Spinal cord (tissue), 10 donors: Measurements from ENCODE around the gene ZNF281. TPM values are rescaled to one million over a fixed set of nuclear protein-coding genes. Genes with fewer than 3 reads are reported as not detected.
"Not testable (repeated sequence)": the region's sequence is repeated elsewhere in the genome, so short reads cannot be mapped to it uniquely, and the experiment has no call there.

Experiments used
- DNase-seq, 6 donors: peaks; one replicate each; pipeline versions ENCODE4 v3.0.0 to v3.0.0-alpha.2; 2013 to 2015; ENCODE audit warnings: low spot score in 6 of 6, low read depth in 4 of 6
- H3K27ac ChIP-seq: one replicate; pipeline ENCODE4 v1.5.1; 2013; ENCODE audit warnings: low read depth, low read length, control low read depth
- H3K27me3 ChIP-seq: one replicate; pipeline ENCODE4 v1.6.1; 2013; ENCODE audit warnings: low read length; ENCODE audit not compliant: control insufficient read depth, insufficient read depth
- H3K36me3 ChIP-seq: one replicate; pipeline ENCODE4 v1.6.1; 2013; ENCODE audit warnings: low read length; ENCODE audit not compliant: control insufficient read depth, insufficient read depth
- H3K4me1 ChIP-seq: one replicate; pipeline ENCODE4 v1.6.1; 2013; ENCODE audit warnings: low read length; ENCODE audit not compliant: control insufficient read depth, insufficient read depth
- H3K4me3 ChIP-seq: one replicate; pipeline ENCODE4 v1.5.1; 2013; ENCODE audit warnings: low read depth, low read length, control low read depth
- H3K9me3 ChIP-seq: one replicate; pipeline ENCODE4 v1.6.1; 2013; ENCODE audit warnings: low read length; ENCODE audit not compliant: control insufficient read depth, insufficient read depth
- WGBS: methylation state at CpG from one replicate; pipeline ENCODE4 v1.1.5; 2013; ENCODE audit warnings: missing lambda C conversion rate; ENCODE audit not compliant: insufficient coverage; 5-methylcytosine and 5-hydroxymethylcytosine counted together
- polyA plus RNA-seq, 2 donors: library from polyadenylated mRNA; unstranded; fragments of 120-200 nt; gene quantifications; one replicate each; pipeline ENCODE4 v1.2.1, GENCODE V29; 2013; ENCODE audit not compliant: insufficient read length in 2 of 2
- total RNA-seq, 2 donors: library from RNA; depleted of rRNA in 1 of 2; stranded (reverse); fragments of 120-200 nt in 1 of 2; fragments of >200 nt in 1 of 2; gene quantifications; one replicate each; pipeline versions ENCODE4 v1.2.3 to v1.2.4, GENCODE V29; 2013 to 2014
- donor health status: healthy.

ZNF281 gene
- total and polyA plus RNA-seq, 4 donors: 15.9 to 27.5 (median 20.3) TPM

DNA sequence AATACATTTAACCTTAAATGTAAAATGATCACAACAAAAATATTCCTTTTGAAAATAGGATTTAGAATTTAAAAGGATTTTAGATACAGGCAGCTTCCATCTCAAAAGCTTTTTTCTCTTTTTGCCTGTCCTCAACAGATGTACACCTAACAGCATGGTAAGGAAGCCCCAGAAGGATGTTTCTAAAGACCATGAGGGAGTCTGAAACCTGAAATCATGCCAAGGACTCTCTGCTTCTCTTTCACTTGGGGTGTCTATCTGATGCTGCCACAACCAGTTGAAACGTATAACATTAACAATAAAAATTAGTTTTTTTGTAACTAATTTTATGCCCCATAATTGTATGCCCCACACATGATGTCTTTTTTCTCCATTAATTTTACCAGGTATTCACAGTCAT lies 5.4 kb upstream of the ZNF281 start:
- DNase-seq: no peak
- no peaks in the 10 kb centered on the region for H3K4me1 ChIP-seq
- H3K36me3 ChIP-seq: no peaks in the 10 kb centered on the region
- no peak overlapping the region for H3K4me3 ChIP-seq
- H3K27me3 ChIP-seq: peaks cover 4% of the 10 kb centered on the region
- no peak overlapping the region for H3K27ac ChIP-seq
- no CpG with 5 or more reads among the region's 1 CpG for WGBS
- peaks cover 2% of the 10 kb centered on the region for H3K9me3 ChIP-seq

DNA sequence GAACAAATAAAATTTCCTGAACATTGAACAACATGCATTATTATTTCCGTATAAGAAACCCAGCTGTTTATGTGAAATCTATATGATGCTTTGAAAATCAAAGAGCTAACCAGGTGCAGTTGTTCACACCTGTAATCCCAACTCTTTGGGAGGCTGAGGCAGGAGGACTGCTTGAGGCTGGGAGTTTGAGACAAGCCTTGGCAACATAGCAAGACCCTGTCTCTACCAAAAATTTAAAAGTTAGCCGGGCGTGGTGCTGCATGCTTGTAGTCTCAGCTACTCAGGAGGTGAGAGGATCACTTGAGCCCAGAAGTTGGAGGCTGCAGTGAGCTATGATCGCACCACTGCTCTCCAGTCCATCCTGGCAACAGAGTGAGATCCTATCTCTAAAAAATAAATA lies 4.8 kb upstream of the ZNF281 start:
- no peak for DNase-seq
- no peaks in the 10 kb centered on the region for H3K4me1 ChIP-seq
- H3K27me3 ChIP-seq: peaks cover 4% of the 10 kb centered on the region
- no peak overlapping the region for H3K4me3 ChIP-seq
- WGBS: 80% methylated on average over 1 of the region's 4 CpGs
- peaks cover 2% of the 10 kb centered on the region for H3K9me3 ChIP-seq
- H3K27ac ChIP-seq: no peak overlapping the region
- no peaks in the 10 kb centered on the region for H3K36me3 ChIP-seq

DNA sequence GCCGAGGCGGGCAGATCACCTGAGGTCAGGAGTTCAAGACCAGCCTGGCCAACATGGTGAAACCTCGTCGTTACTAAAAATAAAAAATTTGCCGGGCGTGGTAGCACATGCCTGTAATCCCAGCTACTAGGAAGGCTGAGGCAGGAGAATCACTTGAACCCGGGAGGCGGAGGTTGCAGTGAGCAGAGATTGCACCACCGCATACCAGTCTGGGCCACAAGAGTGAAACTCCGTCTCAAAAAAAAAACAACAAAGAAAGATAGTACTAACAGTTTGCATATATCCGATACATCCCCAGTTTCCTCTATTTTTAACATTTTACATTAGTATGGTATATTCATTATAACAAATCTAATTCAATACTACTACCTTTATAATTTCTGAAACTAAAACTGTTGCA lies 3.9 kb upstream of the ZNF281 start:
- not testable (repeated sequence) for H3K27ac ChIP-seq, H3K27me3 ChIP-seq, H3K4me3 ChIP-seq, H3K4me1 ChIP-seq, H3K36me3 ChIP-seq, H3K9me3 ChIP-seq, DNase-seq
- 89% methylated on average over 7 of the region's 11 CpGs for WGBS

DNA sequence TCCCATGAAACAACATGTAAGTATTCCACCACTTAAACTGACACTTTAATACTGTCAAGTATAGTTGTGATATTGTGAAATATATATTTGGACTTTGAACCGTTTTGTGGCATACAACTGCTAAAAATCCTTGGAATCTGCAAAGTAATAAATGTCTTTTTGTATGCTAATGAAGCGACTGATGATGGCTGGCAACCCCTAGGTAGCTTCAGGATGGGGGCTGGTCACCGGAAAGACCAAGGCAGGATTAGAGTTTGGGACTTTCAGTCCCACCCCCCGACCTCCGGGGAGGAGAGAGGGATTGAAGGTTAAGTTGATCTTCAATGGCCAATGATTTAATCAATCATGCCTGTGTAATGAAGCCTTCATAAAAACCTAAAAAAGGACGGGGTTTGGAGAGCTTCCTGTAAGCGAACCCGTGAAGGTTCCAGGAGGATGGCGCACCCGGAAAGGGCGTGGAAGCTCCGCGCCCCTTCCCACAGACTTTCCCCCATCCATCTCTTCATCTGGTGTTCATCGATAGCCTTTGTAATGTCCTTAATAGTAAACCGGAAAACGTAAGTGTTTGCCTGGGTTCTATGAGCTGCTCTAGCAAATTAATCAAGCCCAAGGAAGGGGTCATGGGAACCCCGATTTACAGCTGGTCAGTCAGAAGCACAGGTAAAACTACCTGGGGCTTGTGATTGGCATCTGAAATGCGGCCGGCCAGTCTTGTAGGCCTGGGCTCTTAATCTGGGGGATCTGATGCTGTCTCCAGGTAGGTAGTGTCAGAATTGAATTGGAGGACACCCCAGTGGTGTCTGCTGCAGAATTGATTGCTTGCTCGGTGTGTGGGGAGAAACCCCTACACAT lies 1.8 kb upstream of the ZNF281 start:
- Histone ChIP-seq H3K4me1 (peaks cover 6% of the 10 kb centered on the region), H3K4me3 (no peak overlapping the region), H3K9me3 (no peaks in the 10 kb centered on the region), H3K36me3 (peaks cover 4% of the 10 kb centered on the region), H3K27me3 (peaks cover 4% of the 10 kb centered on the region), H3K27ac (no peak overlapping the region)
- DNase-seq: no peak
- WGBS: 23% methylated on average over 10 of the region's 20 CpGs

DNA sequence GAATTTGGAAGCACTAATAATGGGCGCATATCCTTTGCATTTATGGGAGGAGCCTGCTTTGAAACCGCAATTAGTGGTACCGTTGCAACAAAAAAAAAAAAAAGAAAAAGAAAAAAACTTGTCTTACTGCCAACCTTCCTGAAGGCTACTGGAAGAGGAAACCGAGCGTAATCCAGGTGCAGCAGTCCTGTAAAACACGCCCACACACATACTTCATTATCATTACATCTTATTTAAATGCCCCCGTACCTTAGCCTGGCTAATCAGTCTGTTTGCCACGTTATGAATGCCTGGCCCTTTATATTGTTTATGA lies 686 bp upstream of the ZNF281 start:
- Histone ChIP-seq H3K36me3 (peaks cover 4% of the 10 kb centered on the region), H3K4me3 (peak overlapping the region; percentile 83), H3K27ac (no peak overlapping the region), H3K9me3 (no peaks in the 10 kb centered on the region), H3K27me3 (peaks cover 4% of the 10 kb centered on the region), H3K4me1 (peaks cover 6% of the 10 kb centered on the region)
- DNase-seq: no peak
- WGBS: no CpG with 5 or more reads among the region's 8 CpGs

DNA sequence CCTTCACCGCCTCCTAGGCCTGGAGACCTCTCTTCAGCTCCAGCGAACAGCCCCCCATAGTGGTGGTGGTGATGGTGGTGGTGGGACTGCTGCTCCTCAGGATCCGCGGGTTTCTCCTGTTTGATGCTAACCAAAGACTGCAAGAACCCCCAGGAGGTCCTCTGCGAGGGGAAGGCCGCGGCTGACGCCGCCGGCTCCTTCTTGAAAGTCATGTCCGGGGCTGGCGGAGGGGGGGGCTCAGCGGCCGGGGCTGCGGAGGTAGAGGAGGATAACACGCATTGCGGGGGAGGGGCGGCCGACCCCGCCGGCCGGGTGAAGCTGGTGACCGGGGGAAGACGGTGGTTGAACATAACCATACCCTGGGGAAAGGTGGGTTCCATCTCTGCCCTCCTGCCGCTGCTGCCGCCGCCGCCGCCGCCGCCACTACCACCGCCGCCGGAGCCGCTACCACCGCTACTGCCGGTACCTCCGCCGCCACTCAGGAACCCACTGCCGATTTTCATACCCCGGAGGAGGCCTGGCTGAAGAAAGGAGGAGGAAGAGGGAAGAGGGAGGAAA lies 554 bp downstream of the ZNF281 start:
- H3K4me1 ChIP-seq: peaks cover 6% of the 10 kb centered on the region
- H3K36me3 ChIP-seq: peaks cover 6% of the 10 kb centered on the region
- peaks cover 2% of the 10 kb centered on the region for H3K27me3 ChIP-seq
- under 1% methylated on average over 39 of the region's 41 CpGs for WGBS
- peak overlapping the region; percentile 83 for H3K4me3 ChIP-seq
- peak overlapping the region; percentile 78 for H3K27ac ChIP-seq
- peak in 2 of 6 donors; percentile 31 to 40 for DNase-seq
- no peaks in the 10 kb centered on the region for H3K9me3 ChIP-seq

DNA sequence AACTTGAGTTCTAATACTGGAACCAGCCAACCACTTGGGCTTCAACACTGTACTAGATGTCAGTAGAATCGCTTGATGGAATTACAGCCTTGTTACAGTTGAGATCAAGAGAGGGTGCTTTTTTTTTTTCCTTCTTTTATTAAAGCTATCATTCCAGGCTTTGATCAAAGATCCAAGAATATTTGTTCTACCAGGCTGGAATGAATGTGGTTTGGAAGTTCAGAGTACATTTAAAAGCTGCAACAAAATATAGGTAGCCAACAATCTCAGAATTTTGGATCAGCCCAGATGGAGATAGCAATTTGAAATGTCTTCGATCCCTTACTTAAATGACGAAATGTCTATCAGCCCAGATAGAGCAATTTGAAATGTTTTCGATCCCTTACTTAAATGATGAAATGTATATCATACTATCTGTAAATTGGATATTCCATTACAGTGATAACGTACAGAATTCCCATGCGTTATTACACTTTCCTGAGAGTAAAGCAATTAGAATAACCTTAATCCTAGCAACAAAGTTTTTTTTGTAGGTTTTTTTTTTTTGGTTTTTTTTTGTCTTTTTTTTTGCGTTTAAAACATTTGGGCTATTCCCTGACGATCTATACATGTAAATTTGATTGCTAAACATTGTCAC lies 3.6 kb downstream of the ZNF281 start:
- Histone ChIP-seq H3K27ac (no peak overlapping the region), H3K27me3 (no peaks in the 10 kb centered on the region), H3K4me3 (no peak overlapping the region), H3K9me3 (no peaks in the 10 kb centered on the region), H3K36me3 (peaks cover 6% of the 10 kb centered on the region), H3K4me1 (peaks cover 6% of the 10 kb centered on the region)
- no CpG with 5 or more reads among the region's 8 CpGs for WGBS
- no peak for DNase-seq

DNA sequence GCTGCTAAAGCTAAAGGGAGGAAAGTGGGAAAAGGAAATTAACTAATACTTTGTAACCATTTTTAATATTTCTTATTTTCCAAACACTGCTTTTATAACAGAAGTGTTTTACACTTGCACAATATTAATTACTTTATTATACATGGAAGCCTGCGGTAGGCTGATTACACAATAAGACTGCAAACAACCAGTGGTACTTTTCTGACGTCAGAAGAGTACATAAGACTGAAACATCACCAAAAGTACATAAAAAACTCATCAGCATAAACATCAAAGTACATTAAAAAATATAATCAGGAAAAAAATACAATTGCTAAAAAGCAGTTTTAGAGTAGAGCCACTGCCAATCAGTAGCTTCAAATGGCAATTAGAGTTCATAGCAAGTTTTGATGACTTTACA lies 4.6 kb downstream of the ZNF281 start:
- no peak for DNase-seq
- Histone ChIP-seq H3K4me1 (peaks cover 6% of the 10 kb centered on the region), H3K27ac (no peak overlapping the region), H3K27me3 (no peaks in the 10 kb centered on the region), H3K36me3 (peaks cover 6% of the 10 kb centered on the region), H3K9me3 (no peaks in the 10 kb centered on the region), H3K4me3 (no peak overlapping the region)
- WGBS: no CpG with 5 or more reads among the region's 2 CpGs

DNA sequence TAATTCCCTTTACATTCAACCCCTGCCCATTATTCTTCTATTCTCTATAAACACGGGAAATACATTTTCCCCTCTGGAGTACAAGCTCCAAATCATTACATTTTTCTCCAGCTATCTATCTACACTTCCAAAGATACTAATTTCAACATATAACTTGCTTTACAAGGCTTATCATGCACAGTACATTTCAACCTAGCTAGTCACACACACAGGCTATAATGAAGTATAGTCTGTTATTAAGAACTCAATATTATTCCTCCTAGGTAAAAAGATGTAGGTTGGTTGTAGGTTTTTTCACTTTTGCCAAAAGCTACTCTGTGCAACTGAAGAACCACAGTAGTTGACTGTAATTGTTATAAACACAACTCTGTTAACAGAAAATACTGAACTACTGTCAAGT lies 8.1 kb downstream of the ZNF281 start:
- no peaks in the 10 kb centered on the region for H3K4me1 ChIP-seq
- H3K36me3 ChIP-seq: peaks cover 2% of the 10 kb centered on the region
- WGBS: 100% methylated on average over 1 of the region's 1 CpG
- H3K27me3 ChIP-seq: no peaks in the 10 kb centered on the region
- H3K27ac ChIP-seq: no peak overlapping the region
- DNase-seq: no peak
- no peaks in the 10 kb centered on the region for H3K9me3 ChIP-seq
- H3K4me3 ChIP-seq: no peak overlapping the region

DNA sequence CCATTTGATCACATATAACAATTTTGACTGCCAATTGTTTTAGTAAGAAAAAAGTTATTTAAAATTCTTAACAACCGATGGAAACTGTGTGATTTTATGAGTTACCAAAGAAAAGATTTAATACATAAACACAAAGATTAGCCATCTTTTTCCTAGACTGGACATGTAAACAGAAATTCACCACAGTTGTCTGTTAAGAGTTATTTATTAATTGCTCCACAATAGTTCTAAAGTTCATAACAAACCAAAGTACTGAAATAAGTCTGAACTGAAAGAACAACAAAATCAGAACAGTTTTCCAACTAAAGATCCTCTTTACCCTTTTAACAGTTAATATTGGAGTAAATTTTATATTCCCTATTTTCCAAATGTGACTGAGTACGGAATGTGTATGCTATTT lies 8.6 kb downstream of the ZNF281 start:
- H3K27ac ChIP-seq: no peak overlapping the region
- H3K9me3 ChIP-seq: no peaks in the 10 kb centered on the region
- no peaks in the 10 kb centered on the region for H3K4me1 ChIP-seq
- WGBS: 83% methylated on average over 1 of the region's 2 CpGs
- H3K4me3 ChIP-seq: no peak overlapping the region
- H3K27me3 ChIP-seq: no peaks in the 10 kb centered on the region
- peaks cover 2% of the 10 kb centered on the region for H3K36me3 ChIP-seq
- DNase-seq: no peak
